Measurements from ENCODE around the gene ATXN2L.
"Not testable (repeated sequence)": the region's sequence is repeated elsewhere in the genome, so short reads cannot be mapped to it uniquely, and the experiment has no call there.

ATXN2L gene

DNA sequence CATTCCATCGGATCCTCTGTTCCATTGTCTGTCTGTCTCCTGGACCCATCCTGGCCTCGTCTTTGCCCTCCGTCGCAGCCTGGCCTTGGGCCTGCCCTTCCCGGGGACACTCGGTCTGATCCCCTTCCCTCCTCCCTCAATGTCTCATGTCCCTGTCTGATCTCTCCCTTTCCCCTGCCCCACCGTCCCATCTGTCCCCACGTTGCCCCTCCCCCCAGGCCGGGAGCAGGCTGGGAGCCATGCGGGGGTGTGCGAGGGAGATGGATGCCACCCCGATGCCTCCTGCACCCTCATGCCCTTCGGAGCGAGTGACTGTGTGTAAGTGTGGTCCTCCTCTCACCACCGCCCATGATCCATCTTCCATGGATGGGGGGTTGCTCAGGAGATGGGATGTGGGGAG lies 50.2 kb downstream of the ATXN2L start:
- DNase-seq = no peak

DNA sequence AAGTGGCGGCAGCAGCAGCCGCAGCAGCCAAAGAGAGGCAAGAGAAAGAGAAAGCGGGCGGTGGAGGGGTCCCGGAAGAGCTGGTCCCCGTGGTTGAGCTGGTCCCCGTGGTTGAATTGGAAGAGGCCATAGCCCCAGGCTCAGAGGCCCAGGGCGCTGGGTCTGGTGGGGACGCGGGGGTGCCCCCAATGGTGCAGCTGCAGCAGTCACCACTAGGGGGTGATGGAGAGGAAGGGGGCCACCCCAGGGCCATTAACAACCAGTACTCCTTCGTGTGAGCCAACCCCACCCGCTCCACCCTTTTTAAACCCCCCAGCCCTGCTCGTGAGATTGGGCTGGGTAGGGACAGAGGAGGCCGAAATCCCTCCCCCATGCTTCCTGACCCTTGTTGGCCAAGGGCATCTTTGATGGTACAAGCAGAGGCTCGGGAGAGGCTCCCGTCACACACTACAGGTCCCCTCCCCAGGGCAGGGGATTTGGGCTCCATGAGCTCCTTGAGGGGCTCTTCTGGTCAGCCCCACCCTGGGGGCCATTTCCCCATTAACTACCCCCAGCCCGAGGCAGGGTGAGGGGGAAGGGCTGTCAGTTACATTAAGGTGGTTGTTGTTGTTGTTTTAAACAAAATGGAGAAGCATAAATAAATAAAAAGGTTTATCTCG lies 50.9 kb downstream of the ATXN2L start:
- peak; percentile 24 to 36 for DNase-seq

- no peak for DNase-seq
Observed at GRCh38 chr16:28874406-28874805, 51.6 kb downstream of the ATXN2L start.

- no peak for DNase-seq
Observed at GRCh38 chr16:28875134-28876018, 52.6 kb downstream of the ATXN2L start.

DNA sequence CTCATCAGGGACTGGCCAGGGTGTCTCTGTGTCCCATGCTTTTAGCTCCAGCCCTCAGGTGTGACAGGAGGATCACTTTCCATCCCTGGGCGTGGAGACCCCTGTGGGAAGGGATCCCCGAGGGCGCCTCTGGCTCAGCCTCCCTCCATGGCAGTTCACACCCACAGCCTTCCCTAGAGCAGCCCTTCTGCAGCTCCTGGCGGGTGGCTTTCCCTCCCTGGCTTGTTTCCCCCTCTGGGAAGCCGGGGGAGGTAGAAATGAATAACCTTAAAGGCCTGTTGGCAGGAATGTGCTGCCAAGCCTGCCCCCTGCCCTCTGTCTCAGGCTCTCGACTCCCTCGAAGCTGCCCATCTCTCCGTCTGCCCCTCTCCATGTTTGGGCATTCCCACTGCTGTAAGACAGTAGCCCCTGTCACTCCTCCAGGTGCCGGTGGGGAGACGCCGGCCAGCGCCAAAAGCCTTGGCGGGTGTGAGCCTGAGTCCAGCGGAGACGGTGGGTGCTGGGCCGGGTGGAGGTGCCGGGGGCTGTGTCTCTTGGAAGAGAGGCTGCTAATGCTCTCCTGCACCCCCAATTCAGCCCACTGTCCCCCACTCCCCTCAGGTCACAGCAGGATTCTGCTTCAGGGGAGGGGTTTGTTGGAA lies 53.3 kb downstream of the ATXN2L start:
- DNase-seq = no peak

DNA sequence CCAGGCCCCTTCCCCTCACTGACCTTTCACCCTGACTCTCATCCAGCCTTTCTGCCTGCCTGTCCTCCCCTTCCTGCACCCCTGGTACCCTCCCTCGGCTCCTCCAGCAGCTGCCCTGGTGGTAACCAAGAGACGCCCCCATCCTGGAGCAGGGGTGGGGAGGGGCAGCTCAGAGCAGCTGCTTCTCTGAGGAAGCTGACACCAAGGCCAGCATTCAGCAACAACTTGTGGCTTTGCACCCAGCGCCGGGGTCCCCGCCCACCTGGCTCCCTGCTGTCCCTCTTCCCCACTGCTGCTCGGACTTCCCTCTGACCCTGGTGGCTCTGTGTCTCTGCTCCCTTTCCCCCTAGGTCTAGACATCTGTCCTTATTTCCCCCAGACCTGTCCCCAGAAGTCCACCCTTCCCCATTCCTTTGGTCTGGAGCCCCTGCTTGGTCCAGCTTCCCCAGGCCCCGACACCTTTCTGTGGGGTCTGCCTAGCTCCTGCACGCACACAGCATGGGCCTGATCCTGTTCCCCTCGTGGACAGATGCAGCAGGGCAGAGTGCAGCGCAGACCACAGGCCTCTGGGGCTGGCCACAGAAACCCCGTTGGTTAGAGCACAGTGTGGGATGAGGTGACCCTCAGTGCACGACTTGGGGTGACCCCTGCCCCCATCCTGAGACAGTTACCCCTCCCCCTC lies 54.3 kb downstream of the ATXN2L start:
- peak; percentile 4 to 42 for DNase-seq

GRCh38 chr16:28877655-28878000 lies 54.8 kb downstream of the ATXN2L start:
- DNase-seq = no peak

DNA sequence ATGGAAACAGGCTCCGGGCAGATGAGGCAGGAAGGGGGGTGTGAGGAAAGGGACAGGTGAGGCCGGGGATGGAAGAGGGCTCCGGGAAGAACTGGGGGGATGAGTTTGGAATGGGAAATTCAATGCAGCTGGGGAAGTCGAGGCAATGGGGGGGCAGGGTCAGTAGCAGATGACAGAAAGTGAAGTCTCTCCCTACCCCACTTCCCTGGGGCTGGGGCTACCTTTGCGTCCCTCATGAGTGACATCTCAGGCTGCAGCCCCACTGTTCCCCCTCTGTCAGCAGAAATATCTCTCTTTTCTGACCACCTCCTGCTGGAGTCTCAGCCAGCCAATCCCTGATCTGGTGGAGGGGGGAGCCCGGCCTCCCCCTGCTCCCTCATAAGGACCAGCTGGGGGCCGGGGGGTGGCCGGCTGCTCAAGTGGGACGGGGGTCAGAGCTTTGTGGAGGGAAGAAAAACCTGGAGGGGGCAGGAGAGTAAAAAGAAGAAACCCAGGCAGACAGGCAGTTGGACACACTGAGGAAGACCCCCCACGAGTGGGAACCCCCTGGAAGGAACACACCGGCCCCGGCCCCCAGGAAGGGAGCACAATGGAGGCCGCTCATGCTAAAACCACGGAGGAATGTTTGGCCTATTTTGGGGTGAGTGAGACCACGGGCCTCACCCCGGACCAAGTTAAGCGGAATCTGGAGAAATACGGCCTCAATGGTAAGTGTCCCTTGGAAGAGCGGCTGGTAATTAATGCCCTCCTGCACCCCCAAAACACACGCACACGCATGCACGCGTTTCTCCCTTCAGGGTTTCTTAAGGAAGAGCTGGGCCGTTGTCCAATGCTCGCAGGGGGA lies 55.5 kb downstream of the ATXN2L start, which contains the start of gene ATP2A1:
TSS of gene ATP2A1 (plus strand) at position 406 of the 844 bp plus-strand sequence. CDS start at position 590, 184 bp downstream.
- DNase-seq = no peak

DNA sequence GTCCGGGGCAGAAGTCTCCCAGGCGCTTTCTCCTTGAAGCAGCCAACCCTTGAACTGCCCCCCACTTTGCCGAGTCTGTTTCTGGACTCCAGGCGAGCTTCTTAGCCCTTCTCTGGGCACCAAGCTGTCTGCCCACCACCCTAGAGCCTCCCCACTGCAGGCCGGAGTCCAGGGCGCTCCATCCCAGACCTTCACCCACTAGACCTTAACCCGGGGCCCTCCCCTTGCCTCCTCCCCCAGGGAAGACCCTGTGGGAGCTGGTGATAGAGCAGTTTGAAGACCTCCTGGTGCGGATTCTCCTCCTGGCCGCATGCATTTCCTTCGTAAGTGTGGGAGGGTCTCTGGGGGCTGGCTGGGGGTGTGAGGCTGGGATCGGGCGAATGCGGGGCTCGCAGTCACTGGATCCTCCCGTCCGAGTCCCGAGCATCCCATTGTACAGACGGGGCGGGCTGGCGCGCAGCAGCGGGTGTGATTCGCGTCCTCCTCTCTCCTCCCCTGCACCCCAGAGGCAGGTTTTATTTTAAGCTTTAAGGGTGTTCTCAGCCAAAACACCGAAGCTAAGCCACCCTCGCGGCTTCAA lies 56.6 kb downstream of the ATXN2L start:
- DNase-seq = no peak

GRCh38 chr16:28879841-28880588 lies 57.2 kb downstream of the ATXN2L start:
- peak; percentile 79 to 82 for DNase-seq

DNA sequence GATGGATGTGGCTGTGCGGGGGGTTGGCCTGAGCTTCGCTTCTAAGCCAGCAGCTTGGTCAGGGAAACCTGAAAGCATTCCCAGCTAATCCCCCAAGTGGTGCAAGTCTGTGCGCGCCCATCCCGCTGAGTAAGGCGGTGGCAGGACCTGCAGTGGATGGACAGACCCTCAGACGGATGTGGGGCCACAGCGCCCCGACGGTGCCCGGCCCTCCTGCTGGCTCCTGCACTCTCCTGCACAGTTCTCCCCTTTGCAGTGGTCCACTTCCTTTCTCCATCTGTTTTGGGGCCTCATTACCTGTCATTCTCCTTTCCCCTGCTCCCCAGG lies 57.8 kb downstream of the ATXN2L start:
- no peak for DNase-seq

DNA sequence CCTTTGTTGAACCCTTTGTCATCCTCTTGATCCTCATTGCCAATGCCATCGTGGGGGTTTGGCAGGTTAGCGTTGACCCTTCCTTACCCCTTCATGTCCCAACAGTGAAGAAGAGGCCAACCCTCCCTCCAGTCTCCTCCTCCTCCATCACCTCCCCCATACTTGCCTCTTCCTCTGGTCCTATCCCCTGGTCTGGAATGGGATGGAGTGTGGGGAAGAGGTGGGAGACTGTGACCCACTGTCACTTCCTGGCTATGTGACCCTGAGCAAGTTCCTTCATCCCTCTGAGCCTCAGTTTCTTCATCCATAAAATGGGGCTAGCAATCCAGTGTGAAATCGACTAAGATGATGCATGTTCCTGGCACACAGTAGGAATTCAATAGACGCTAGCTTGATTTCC lies 58.2 kb downstream of the ATXN2L start:
- no peak for DNase-seq

DNA sequence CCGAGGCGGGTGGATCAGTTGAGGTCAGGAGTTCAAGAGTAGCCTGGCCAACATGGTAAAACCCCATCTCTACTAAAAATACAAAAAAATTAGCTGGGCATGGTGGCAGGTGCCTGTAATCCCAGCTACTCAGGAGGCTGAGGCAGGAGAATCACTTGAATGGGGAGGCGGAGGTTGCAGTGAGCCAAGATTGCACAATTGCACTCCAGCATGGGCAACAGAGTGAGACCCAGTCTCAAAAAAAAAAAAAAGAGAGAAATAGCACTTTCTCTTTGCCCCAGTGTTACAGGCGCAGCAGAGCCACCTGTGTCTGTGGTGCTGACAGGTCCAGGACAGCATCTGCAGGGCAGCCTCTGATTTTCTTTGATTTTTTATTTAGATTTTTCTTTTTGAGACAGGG lies 58.8 kb downstream of the ATXN2L start:
- DNase-seq = not testable (repeated sequence)

DNA sequence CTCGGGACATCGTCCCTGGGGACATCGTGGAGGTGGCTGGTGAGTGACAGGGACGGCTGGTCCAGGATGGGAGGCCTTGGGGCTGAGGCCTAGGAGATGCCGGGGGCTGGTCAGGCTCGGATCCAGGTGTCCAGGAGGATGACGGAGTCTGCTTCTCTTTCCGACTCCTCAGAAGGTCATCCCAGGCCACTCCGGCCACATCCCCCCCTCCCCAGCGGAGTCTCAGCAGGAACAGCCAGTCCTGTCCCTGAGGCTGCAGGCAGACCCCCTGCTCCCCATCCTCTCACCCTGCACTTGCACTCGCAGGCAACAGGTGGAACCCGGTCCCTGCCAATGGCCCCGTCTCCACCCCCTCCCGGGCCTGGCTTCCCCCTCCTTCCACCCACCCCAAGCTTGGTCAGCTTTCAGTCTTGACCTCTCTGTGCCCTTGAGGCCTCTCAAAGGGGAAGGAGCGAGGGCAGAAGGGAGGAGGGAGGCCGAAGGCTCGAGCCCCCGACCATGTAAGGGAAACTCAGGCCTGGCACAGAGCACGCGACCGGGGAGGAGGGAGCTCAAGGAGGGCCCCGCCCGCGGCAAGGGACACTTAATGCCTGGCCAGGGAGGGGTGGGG lies 59.9 kb downstream of the ATXN2L start:
- DNase-seq = no peak

GRCh38 chr16:28883221-28883996 lies 60.6 kb downstream of the ATXN2L start:
- DNase-seq = no peak

- no peak for DNase-seq
Observed at GRCh38 chr16:28884045-28884444, 61.2 kb downstream of the ATXN2L start.

Data from inflammatory macrophage (primary cell).